Cardiac muscle cell (in vitro differentiated cells and primary cell): ENCODE results near the gene ZNF169. TPM values are rescaled to one million over a fixed set of nuclear protein-coding genes. Genes with fewer than 3 reads are reported as not detected.

ENCODE experiments used
- DNase-seq, 2 donors: peaks; one replicate each; pipeline versions ENCODE4 v3.0.0 to v3.0.0-alpha.2; 2010 to 2017; ENCODE audit warnings: low read depth in 1 of 2, low spot score in 1 of 2
- H3K27ac ChIP-seq: fragments of 200-600 bp; sonication (generic); 2 replicates; pipeline ENCODE4 v1.5.1; 2016
- H3K27me3 ChIP-seq: fragments of 200-600 bp; sonication (generic); 2 replicates; pipeline ENCODE4 v1.6.0; 2016; ENCODE audit warnings: control low read depth
- H3K36me3 ChIP-seq: fragments of 200-600 bp; sonication (generic); 2 replicates; pipeline ENCODE4 v1.5.1; 2016; ENCODE audit warnings: control low read depth
- H3K4me1 ChIP-seq: fragments of 200-600 bp; sonication (generic); 2 replicates; pipeline ENCODE4 v1.8.1; 2017; ENCODE audit warnings: low read depth, mild to moderate bottlenecking, mixed run types
- H3K4me3 ChIP-seq: fragments of 200-600 bp; sonication (generic); 2 replicates; pipeline ENCODE4 v1.5.1; 2016; ENCODE audit warnings: mild to moderate bottlenecking
- H3K9me3 ChIP-seq: fragments of 200-600 bp; sonication (generic); 2 replicates; pipeline ENCODE4 v1.5.1; 2017; ENCODE audit warnings: low read depth, mild to moderate bottlenecking, control low read depth
- polyA plus RNA-seq: library from polyadenylated mRNA; unstranded; fragments of >200 nt; fragmentation: Nextera tagmentation; extraction: Ambion mirVana; gene quantifications from 2 replicates; pipeline ENCODE4 v1.2.1, GENCODE V29; 2016
- total RNA-seq: library from RNA; depleted of rRNA; stranded (reverse); fragments of >200 nt; gene quantifications from 2 replicates; pipeline ENCODE4 v1.2.3, GENCODE V29; 2016
- TF ChIP-seq, protein P1 (sequence below): IDR thresholded peaks from 2 replicates; pipeline ENCODE4 v1.5.1; 2012; ENCODE audit warnings: low read depth, mild to moderate bottlenecking, low read length

ZNF169 gene
- total and polyA plus RNA-seq, 2 experiments from 2014 or later, result 6.3 to 7.2 TPM

DNA sequence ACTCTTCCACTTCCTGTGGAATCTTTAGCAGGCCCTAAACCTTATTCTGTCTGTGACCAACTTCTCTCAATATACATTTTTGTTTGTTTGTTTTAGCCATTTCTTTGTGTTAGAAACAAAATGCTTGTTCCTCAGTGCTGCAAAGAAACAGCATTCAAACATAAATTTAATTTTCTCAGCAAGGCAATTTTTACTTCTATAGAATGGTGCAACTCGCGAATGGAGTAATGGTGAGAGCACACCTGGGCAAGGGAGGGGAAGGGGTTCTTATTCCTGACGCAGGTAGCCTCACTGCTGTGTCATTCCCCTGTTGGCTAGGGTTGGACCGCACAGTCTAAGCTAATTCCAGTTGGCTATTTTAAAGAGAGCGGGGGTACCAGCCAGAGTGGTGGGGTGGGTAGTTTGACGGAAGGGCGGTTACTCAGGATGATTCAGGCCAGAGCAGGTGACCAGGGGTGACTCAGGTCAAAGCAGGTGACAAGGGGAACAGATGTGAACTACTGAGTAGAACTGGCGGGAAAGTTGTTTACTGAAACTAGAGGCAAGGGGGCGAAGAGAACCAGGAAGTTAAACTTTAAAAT is 21.4 kb downstream of the ZNF169 start:
- Histone ChIP-seq H3K4me3 (no peak overlapping the region), H3K36me3 (no peaks in the 10 kb centered on the region), H3K27ac (no peak overlapping the region), H3K4me1 (no peaks in the 10 kb centered on the region), H3K27me3 (no peaks in the 10 kb centered on the region), H3K9me3 (no peaks in the 10 kb centered on the region)
- DNase-seq, result no peak
- TF ChIP-seq, protein P1, sequence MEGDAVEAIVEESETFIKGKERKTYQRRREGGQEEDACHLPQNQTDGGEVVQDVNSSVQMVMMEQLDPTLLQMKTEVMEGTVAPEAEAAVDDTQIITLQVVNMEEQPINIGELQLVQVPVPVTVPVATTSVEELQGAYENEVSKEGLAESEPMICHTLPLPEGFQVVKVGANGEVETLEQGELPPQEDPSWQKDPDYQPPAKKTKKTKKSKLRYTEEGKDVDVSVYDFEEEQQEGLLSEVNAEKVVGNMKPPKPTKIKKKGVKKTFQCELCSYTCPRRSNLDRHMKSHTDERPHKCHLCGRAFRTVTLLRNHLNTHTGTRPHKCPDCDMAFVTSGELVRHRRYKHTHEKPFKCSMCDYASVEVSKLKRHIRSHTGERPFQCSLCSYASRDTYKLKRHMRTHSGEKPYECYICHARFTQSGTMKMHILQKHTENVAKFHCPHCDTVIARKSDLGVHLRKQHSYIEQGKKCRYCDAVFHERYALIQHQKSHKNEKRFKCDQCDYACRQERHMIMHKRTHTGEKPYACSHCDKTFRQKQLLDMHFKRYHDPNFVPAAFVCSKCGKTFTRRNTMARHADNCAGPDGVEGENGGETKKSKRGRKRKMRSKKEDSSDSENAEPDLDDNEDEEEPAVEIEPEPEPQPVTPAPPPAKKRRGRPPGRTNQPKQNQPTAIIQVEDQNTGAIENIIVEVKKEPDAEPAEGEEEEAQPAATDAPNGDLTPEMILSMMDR, result no peak

GRCh38 chr9:94281101-94281500 is 22.0 kb downstream of the ZNF169 start:
- Histone ChIP-seq H3K36me3 (no peaks in the 10 kb centered on the region), H3K27ac (no peak overlapping the region), H3K4me1 (no peaks in the 10 kb centered on the region), H3K4me3 (no peak overlapping the region), H3K27me3 (no peaks in the 10 kb centered on the region), H3K9me3 (no peaks in the 10 kb centered on the region)
- DNase-seq, result no peak
- TF ChIP-seq, protein P1, result no peak

GRCh38 chr9:94286116-94286515 is 27.0 kb downstream of the ZNF169 start:
- Histone ChIP-seq H3K27ac (no peak overlapping the region), H3K9me3 (no peaks in the 10 kb centered on the region), H3K4me3 (no peak overlapping the region), H3K36me3 (no peaks in the 10 kb centered on the region), H3K27me3 (no peaks in the 10 kb centered on the region), H3K4me1 (peaks cover 10% of the 10 kb centered on the region)
- TF ChIP-seq, protein P1, result no peak
- DNase-seq, result no peak

DNA sequence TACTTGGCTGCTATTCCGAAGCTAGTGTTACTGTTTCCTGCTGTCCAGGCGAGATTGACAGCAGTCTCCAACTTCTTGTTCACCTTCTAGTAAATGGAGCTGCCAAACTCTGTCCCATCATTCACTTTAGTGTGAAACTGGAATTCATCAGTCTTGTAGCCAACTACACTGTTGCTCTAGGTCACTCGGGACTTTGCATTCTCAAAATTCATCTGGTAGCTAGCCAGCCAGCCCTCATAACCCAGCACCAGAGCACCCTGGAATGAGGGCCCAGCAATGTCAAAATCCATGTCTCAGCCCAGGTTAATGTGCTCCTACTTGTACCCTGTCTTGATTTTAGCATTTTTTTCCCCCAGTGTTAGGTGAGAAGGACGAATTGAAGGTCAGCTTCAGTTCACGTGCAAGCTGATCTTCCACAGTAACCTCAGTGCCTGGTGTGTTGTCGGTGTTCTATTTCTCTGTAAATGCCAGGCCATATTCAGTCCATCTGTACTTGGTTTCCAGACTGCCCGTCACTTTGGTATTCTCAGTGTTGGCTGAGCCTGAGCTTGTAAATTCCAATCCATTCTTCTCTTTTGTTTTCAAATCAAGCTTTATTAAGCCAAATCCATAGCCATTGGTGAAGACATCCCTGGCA is 28.9 kb downstream of the ZNF169 start:
- no peaks in the 10 kb centered on the region for H3K9me3 ChIP-seq
- peaks cover 10% of the 10 kb centered on the region for H3K4me1 ChIP-seq
- peak overlapping the region; percentile 87 for H3K27ac ChIP-seq
- H3K36me3 ChIP-seq, result no peaks in the 10 kb centered on the region
- TF ChIP-seq, protein P1, result no peak
- DNase-seq, result peak in 1 of 2 donors; percentile 16
- no peak overlapping the region for H3K4me3 ChIP-seq
- no peaks in the 10 kb centered on the region for H3K27me3 ChIP-seq

DNA sequence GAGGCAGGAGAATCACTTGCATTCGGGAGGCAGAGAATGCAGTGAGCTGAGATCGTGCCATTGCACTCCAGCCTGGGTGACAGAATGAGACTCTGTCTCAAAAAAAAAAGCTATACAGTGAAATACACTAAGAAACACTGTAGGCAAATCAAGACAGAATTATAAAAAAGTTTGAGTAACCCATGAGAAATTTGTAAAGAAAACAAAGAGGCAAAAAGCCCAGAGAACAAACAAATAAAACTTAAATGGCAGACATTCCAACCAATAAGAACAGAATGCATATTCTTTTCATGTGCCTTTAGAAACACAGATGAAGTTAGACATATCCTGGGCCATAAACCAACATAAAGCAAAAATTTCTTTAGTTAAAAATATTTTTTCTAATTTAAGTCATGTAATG is 30.6 kb downstream of the ZNF169 start:
- Histone ChIP-seq H3K27me3 (no peaks in the 10 kb centered on the region), H3K27ac (no peak overlapping the region), H3K4me1 (peaks cover 10% of the 10 kb centered on the region), H3K9me3 (no peaks in the 10 kb centered on the region), H3K4me3 (no peak overlapping the region), H3K36me3 (no peaks in the 10 kb centered on the region)
- TF ChIP-seq, protein P1, result no peak
- no peak for DNase-seq
